GM21723 (cell line): Measurements from ENCODE around the gene ATP8B4.

Experiments used
- ATAC-seq: cut with Tn5 transposase; IDR thresholded peaks from one replicate; pipeline ENCODE4 v1.9.1; 2021; ENCODE audit warnings: mild to moderate bottlenecking, moderate library complexity; ENCODE audit not compliant: unreplicated experiment

The ATP8B4 gene

GRCh38 chr15:49870472-49870871 is 248.6 kb downstream of the ATP8B4 start:
- no peak for ATAC-seq

- no peak for ATAC-seq
Observed at GRCh38 chr15:49868348-49868747, 250.7 kb downstream of the ATP8B4 start.

- ATAC-seq = no peak
Observed at GRCh38 chr15:49865925-49866757, 252.9 kb downstream of the ATP8B4 start.

- ATAC-seq = no peak
Observed at GRCh38 chr15:49864251-49864650, 254.8 kb downstream of the ATP8B4 start.

GRCh38 chr15:49863431-49864224 is 255.4 kb downstream of the ATP8B4 start:
- ATAC-seq = no peak

- no peak for ATAC-seq
Observed at GRCh38 chr15:49860101-49860500, 258.9 kb downstream of the ATP8B4 start.

GRCh38 chr15:49857496-49858475 is 261.2 kb downstream of the ATP8B4 start:
- no peak for ATAC-seq

GRCh38 chr15:49855917-49856637 is 263.0 kb downstream of the ATP8B4 start:
- no peak for ATAC-seq

- ATAC-seq = no peak
Observed at GRCh38 chr15:49852756-49853155, 266.3 kb downstream of the ATP8B4 start.

GRCh38 chr15:49848807-49849206 is 270.2 kb downstream of the ATP8B4 start:
- no peak for ATAC-seq

- no peak for ATAC-seq
Observed at GRCh38 chr15:49848282-49848724, 270.7 kb downstream of the ATP8B4 start.

- ATAC-seq = no peak
Observed at GRCh38 chr15:49847423-49848281, 271.4 kb downstream of the ATP8B4 start.

- ATAC-seq = no peak
Observed at GRCh38 chr15:49844390-49844789, 274.6 kb downstream of the ATP8B4 start.

- ATAC-seq = no peak
Observed at GRCh38 chr15:49843725-49844124, 275.3 kb downstream of the ATP8B4 start.

GRCh38 chr15:49842031-49842730 is 276.9 kb downstream of the ATP8B4 start:
- no peak for ATAC-seq

- ATAC-seq = no peak
Observed at GRCh38 chr15:49832511-49832910, 286.5 kb downstream of the ATP8B4 start.

GRCh38 chr15:49831206-49831965 is 287.6 kb downstream of the ATP8B4 start:
- ATAC-seq = no peak

GRCh38 chr15:49830391-49830790 is 288.6 kb downstream of the ATP8B4 start:
- ATAC-seq = no peak
